Esophagus muscularis mucosa (tissue), 3 donors: ENCODE data around the gene CST8.

Experiments
- POLR2A ChIP-seq: fragments of 450-650 bp; IDR thresholded peaks from one replicate; pipeline ENCODE4 v1.6.1; 2017; ENCODE audit warnings: antibody characterized with exemption, moderate library complexity, mild to moderate bottlenecking, low read depth
- TF ChIP-seq, protein P1 (sequence below), 3 experiments: fragments of 200-600 bp in 2 of 3; fragments of 450-650 bp in 1 of 3; sonication (generic) in 2 of 3; IDR thresholded peaks; one replicate each; pipeline ENCODE4 v1.5.1; 2017 to 2019; ENCODE audit warnings: antibody characterized with exemption in 3 of 3, mild to moderate bottlenecking in 2 of 3, moderate library complexity in 1 of 3

GRCh38 chr20:23542801-23543200 is 51.9 kb downstream of the CST8 start:
- TF ChIP-seq, protein P1, sequence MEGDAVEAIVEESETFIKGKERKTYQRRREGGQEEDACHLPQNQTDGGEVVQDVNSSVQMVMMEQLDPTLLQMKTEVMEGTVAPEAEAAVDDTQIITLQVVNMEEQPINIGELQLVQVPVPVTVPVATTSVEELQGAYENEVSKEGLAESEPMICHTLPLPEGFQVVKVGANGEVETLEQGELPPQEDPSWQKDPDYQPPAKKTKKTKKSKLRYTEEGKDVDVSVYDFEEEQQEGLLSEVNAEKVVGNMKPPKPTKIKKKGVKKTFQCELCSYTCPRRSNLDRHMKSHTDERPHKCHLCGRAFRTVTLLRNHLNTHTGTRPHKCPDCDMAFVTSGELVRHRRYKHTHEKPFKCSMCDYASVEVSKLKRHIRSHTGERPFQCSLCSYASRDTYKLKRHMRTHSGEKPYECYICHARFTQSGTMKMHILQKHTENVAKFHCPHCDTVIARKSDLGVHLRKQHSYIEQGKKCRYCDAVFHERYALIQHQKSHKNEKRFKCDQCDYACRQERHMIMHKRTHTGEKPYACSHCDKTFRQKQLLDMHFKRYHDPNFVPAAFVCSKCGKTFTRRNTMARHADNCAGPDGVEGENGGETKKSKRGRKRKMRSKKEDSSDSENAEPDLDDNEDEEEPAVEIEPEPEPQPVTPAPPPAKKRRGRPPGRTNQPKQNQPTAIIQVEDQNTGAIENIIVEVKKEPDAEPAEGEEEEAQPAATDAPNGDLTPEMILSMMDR (IDR thresholded peaks at IDR 0.05), result no peak
- no peak for TF ChIP-seq POLR2A
